ENCODE measurements around the gene LRRC4C. TPM values are rescaled to one million over a fixed set of nuclear protein-coding genes. Genes with fewer than 3 reads are reported as not detected.

LRRC4C gene
- total and polyA plus RNA-seq, 2 donors (not counting 3 experiments of a cell fraction or from before 2014, with no cell fraction given) = not detected

DNA sequence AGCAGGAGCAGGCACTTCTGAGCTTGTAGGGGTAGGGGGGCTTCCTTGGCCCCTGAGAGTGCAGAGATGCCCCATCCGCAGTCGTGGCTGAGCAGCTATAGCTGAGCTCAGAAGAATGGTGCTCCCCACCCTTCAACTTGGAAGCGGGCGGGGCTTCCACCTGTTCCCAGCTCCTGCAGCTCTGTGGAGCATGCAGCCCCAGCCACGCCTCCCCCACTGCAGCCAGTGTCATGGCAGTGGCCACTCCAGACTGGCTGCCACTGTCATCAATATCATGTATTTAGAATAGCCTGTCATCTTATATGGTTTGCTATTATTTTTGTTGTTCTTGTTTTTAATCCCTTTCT, 213.1 kb downstream of the LRRC4C start:
- Histone ChIP-seq H3K79me2 (ENCODE audit: control insufficient read depth, insufficient read depth, low read length) (no peaks in the 10 kb centered on the region), H3K9ac (replicated peaks; ENCODE audit: extremely low read depth, insufficient read depth, low read length) (no peak overlapping the region), H3K27me3 (ENCODE audit: control insufficient read depth in 2 of 2, insufficient read depth in 2 of 2, low read length in 2 of 2) (no peaks in the 10 kb centered on the region), H3K4me2 (ENCODE audit: insufficient read depth, low read length) (no peak overlapping the region), H4K20me1 (replicated peaks; ENCODE audit: control insufficient read depth, extremely low read depth, insufficient read depth, low read length) (no peaks in the 10 kb centered on the region), H3K36me3 (ENCODE audit: control insufficient read depth in 2 of 2, extremely low read depth in 1 of 2, insufficient read depth in 2 of 2, low read length in 2 of 2) (no peaks in the 10 kb centered on the region), H2AFZ (ENCODE audit: low read depth, low read length) (no peak overlapping the region), H3K9me1 (replicated peaks; ENCODE audit: control insufficient read depth, extremely low read depth, insufficient read depth, low read length) (no peaks in the 10 kb centered on the region), H3K9me3 (replicated peaks; ENCODE audit: control insufficient read depth, insufficient read depth, low read length) (peaks cover 4% of the 10 kb centered on the region), H3K27ac (ENCODE audit: insufficient read depth, low read depth, low read length) (no peak overlapping the region), H3K4me1 (ENCODE audit: control insufficient read depth, extremely low read depth, insufficient read depth, low read length) (no peaks in the 10 kb centered on the region), H3K4me3 (replicated peaks in 1 of 3; ENCODE audit: insufficient read depth in 1 of 3, low read depth in 1 of 3, low read length in 3 of 3) (no peak overlapping the region)
- ChIA-PET POLR2A (no interaction called here), CTCF (no interaction called here)
- intact Hi-C loops (cut with micrococcal nuclease) = no loop called here
- TF ChIP-seq, protein P1, sequence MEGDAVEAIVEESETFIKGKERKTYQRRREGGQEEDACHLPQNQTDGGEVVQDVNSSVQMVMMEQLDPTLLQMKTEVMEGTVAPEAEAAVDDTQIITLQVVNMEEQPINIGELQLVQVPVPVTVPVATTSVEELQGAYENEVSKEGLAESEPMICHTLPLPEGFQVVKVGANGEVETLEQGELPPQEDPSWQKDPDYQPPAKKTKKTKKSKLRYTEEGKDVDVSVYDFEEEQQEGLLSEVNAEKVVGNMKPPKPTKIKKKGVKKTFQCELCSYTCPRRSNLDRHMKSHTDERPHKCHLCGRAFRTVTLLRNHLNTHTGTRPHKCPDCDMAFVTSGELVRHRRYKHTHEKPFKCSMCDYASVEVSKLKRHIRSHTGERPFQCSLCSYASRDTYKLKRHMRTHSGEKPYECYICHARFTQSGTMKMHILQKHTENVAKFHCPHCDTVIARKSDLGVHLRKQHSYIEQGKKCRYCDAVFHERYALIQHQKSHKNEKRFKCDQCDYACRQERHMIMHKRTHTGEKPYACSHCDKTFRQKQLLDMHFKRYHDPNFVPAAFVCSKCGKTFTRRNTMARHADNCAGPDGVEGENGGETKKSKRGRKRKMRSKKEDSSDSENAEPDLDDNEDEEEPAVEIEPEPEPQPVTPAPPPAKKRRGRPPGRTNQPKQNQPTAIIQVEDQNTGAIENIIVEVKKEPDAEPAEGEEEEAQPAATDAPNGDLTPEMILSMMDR (IDR thresholded peaks at IDR 0.05; ENCODE audit: extremely low read depth in 1 of 2, insufficient read depth in 1 of 2, low read depth in 1 of 2, low read length in 2 of 2) = no peak
- TF ChIP-seq, protein P2, sequence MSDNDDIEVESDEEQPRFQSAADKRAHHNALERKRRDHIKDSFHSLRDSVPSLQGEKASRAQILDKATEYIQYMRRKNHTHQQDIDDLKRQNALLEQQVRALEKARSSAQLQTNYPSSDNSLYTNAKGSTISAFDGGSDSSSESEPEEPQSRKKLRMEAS (IDR thresholded peaks at IDR 0.05; ENCODE audit: insufficient read depth, insufficient read length) = no peak
- no peak for TF ChIP-seq POLR2A (IDR thresholded peaks at IDR 0.05; ENCODE audit: low read depth, low read length)
- no peak for FAIRE-seq
- dilution Hi-C loops (cut with MboI; ENCODE audit: extremely low pct_ligation_motif_present, low sequenced_read_pairs) = no loop called here
- no peak for DNase-seq (ENCODE audit: low read depth, low spot score)
- BruUV-seq (replicated peaks) = no TSS peak

DNA sequence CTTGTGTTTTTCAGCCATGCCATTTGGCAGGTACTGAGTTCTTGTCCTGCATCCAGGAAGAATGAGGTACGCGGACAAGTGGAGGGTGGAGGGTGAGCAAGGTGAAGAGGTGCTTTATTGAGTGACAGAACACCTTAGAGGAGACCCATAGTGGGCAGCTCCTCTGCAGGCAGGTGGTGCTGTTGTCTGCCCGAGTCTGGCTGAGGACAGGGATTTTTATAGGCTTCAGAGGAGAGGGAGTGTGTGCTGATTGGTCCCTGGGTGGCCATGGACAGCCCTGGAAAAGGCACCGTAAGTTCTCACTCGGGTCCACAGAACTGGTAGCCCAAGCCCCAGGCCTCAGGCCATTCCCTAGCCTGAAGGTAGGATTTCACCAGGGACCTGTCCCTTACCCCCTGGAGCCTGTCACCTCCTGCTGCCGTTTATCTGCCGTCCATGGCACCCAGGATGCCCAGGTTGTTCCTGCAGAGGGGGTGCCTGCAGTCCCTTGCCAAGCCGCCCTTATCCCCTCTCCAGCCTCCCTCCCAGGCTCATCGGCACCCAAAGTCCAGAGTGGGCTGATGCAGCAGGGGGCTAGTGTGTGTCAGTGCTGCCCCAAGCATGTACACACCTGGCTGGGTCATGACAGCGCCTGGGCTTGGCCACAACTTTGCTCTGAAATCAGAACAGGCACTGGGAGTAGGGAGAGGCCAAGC, 213.6 kb downstream of the LRRC4C start:
- H2AFZ ChIP-seq (ENCODE audit: low read depth, low read length) = no peak overlapping the region
- FAIRE-seq (no peak), DNase-seq (ENCODE audit: low read depth, low spot score) (no peak)
- H3K9ac ChIP-seq (replicated peaks; ENCODE audit: extremely low read depth, insufficient read depth, low read length) = no peak overlapping the region
- ChIA-PET CTCF (no interaction called here), POLR2A (no interaction called here)
- no peaks in the 10 kb centered on the region for H3K9me1 ChIP-seq (replicated peaks; ENCODE audit: control insufficient read depth, extremely low read depth, insufficient read depth, low read length)
- no peaks in the 10 kb centered on the region for H3K79me2 ChIP-seq (ENCODE audit: control insufficient read depth, insufficient read depth, low read length)
- dilution Hi-C loops (cut with MboI; ENCODE audit: extremely low pct_ligation_motif_present, low sequenced_read_pairs) = no loop called here
- no peaks in the 10 kb centered on the region for H3K27me3 ChIP-seq (ENCODE audit: control insufficient read depth in 2 of 2, insufficient read depth in 2 of 2, low read length in 2 of 2)
- no TSS peak for BruUV-seq (replicated peaks)
- no peaks in the 10 kb centered on the region for H4K20me1 ChIP-seq (replicated peaks; ENCODE audit: control insufficient read depth, extremely low read depth, insufficient read depth, low read length)
- no peak overlapping the region for H3K4me2 ChIP-seq (ENCODE audit: insufficient read depth, low read length)
- H3K4me1 ChIP-seq (ENCODE audit: control insufficient read depth, extremely low read depth, insufficient read depth, low read length) = no peaks in the 10 kb centered on the region
- H3K36me3 ChIP-seq (ENCODE audit: control insufficient read depth in 2 of 2, extremely low read depth in 1 of 2, insufficient read depth in 2 of 2, low read length in 2 of 2) = no peaks in the 10 kb centered on the region
- H3K4me3 ChIP-seq (replicated peaks in 1 of 3; ENCODE audit: insufficient read depth in 1 of 3, low read depth in 1 of 3, low read length in 3 of 3) = no peak overlapping the region
- intact Hi-C loops (cut with micrococcal nuclease) = no loop called here
- peaks cover 3% of the 10 kb centered on the region for H3K9me3 ChIP-seq (replicated peaks; ENCODE audit: control insufficient read depth, insufficient read depth, low read length)
- no peak overlapping the region for H3K27ac ChIP-seq (ENCODE audit: insufficient read depth, low read depth, low read length)
- TF ChIP-seq, protein P2 (IDR thresholded peaks at IDR 0.05; ENCODE audit: insufficient read depth, insufficient read length) = no peak
- no peak for TF ChIP-seq JUN (IDR thresholded peaks at IDR 0.05; ENCODE audit: borderline replicate concordance, insufficient read depth, insufficient read length, low read depth)
- TF ChIP-seq FOS (IDR thresholded peaks at IDR 0.05; ENCODE audit: borderline replicate concordance, insufficient read depth, low read length) = no peak
- no peak for TF ChIP-seq EZH2 (IDR thresholded peaks at IDR 0.05; ENCODE audit: borderline replicate concordance, low read depth, low read length, severe bottlenecking)
- no peak for TF ChIP-seq MYC (IDR thresholded peaks at IDR 0.05; ENCODE audit: low read depth, low read length)
- no peak for TF ChIP-seq POLR2AphosphoS5 (IDR thresholded peaks at IDR 0.05; ENCODE audit: insufficient read depth, low read depth, low read length)
- TF ChIP-seq POLR2A (IDR thresholded peaks at IDR 0.05; ENCODE audit: low read depth, low read length) = no peak
- no peak for TF ChIP-seq GATA2 (IDR thresholded peaks at IDR 0.05; ENCODE audit: insufficient read depth, insufficient read length, low read depth, low read length)
- TF ChIP-seq, protein P1 (IDR thresholded peaks at IDR 0.05; ENCODE audit: extremely low read depth in 1 of 2, insufficient read depth in 1 of 2, low read depth in 1 of 2, low read length in 2 of 2) = no peak

Measured in endothelial cell of umbilical vein (primary cell).